Mammary epithelial cell (primary cell): Measurements from ENCODE around the gene CFAP73.

Experiments used
- CTCF ChIP-seq, 2 donors: IDR thresholded peaks in 1 of 2; conservative IDR thresholded peaks in 1 of 2; 2 replicates each; pipeline ENCODE4 v1.5.1; 2011 to 2012; ENCODE audit warnings: inconsistent platforms in 2 of 2, low read length in 2 of 2, mild to moderate bottlenecking in 2 of 2, control low read depth in 1 of 2, low read depth in 1 of 2; ENCODE audit not compliant: insufficient read depth in 1 of 2; ENCODE audit errors: extremely low read depth in 1 of 2
- EZH2 ChIP-seq: IDR thresholded peaks from 2 replicates; pipeline ENCODE4 v1.6.1; 2012; ENCODE audit warnings: low read length, inconsistent platforms, borderline replicate concordance

GRCh38 chr12:113133666-113134065 is 15.9 kb upstream of the CFAP73 start:
- no peak for TF ChIP-seq CTCF (conservative IDR thresholded peaks at IDR 0.05 in 1 of 2, IDR thresholded peaks at IDR 0.05 in 1 of 2; ENCODE audit: extremely low read depth in 1 of 2, insufficient read depth in 1 of 2, low read depth in 1 of 2, low read length in 2 of 2)
- TF ChIP-seq EZH2: no peak
